Mucosa of gallbladder (tissue), 1 donor: ENCODE measurements around the gene IDH3A. TPM values are rescaled to one million over a fixed set of nuclear protein-coding genes. Genes with fewer than 3 reads are reported as not detected.

Experiments
- DNase-seq: peaks from one replicate; pipeline ENCODE4 v3.0.0-alpha.2; 2020; ENCODE audit warnings: low spot score
- total RNA-seq: library from RNA; stranded (reverse); gene quantifications from one replicate; pipeline ENCODE4 v1.2.1, GENCODE V29; 2021
- donor health status: DM: no; HTN: no; CAD: no.

Gene IDH3A
- total RNA-seq, 1 donor from 2014 or later, result 52.3 TPM

- DNase-seq, result no peak
Observed at GRCh38 chr15:78201281-78202190, 52.4 kb downstream of the IDH3A start.

DNA sequence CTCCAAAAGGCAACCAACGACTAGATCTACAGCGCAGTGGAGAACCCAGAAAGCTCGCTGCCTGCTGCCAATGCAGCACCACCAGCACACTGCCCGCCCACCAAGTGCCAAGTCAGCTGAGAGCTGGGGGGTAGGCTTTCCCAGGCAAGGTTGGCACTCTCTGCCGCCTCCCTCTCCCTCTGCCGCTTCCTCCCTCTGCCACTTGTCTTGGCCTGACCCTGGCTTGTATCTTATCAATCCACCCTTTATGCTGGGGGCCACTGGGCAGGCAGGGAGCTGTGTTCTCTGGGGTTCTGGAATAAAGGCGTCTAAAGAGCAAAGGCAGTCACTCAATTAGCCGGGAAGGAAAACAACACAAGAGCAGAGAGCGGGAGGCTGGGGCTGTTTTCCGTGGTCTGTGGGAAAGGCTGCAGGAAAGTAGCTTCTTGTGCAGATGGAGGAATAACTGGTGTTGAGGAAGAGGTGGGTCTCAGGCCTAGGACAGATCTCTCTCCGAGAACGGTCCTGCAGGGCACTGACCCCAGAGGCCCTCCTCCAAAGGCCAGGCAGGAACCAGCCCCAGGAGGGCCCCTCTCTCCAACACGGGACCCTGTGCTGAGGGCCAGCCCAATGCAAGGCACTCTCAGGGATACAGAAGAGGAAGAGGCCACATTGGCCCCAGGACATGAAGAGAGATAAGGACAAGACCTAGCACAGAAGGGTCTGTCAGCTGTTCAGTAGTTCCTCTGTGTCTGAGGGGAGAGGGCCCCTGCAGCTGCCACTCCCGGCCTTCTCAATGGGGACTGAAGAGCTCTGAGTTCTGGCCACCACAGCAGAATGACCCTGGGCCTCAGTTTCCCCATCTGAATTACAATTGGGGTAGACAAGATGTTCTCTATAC lies 54.4 kb downstream of the IDH3A start:
- DNase-seq, result peak; percentile 9

DNA sequence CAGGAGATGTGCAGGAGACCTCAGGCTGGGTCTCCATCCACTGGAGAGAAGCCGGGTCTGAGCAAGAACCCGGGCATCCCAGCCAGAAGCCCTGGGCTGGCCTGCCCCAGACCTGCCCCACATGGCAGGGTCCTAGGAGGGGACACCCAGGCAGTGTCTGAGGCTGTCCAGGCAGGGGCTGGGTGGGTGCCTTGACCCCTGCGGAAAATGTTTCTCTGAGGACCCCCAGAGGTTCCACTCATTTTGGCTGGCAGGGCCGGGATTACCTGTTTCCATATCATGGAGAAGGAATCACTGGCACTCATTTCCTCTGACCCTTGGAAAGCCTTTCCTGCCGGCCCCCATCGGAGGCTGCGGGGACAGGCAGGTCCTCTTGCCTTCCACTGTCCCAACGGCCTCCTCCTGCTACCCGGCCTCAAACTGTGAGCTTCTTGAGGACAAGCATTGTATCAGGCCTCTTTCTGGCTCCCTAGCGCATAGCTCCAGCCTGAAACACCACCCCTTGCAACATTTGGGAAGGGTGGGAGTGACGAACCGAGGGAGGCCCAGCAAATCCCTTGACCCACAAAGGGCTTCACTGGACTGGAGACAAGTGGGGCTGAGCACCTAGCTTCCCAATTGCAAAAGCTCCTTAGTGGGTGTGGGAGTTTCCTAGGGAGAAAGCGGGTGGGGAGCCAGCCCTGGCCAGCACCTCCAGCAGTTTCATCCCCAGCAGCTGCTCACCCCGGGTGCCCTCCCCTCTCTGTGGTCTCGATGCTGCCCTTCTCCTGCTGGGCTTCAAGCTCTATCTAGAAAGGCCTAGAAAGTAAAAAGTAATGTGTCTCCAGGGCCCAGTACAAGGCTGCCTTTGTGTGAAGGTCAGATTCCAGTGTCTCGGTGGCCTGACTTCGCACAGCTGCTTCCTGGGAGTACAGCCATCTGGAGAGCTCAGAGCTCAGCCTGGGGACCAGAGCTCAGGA lies 55.5 kb downstream of the IDH3A start:
- peak; percentile 10 for DNase-seq

- no peak for DNase-seq
Observed at GRCh38 chr15:78205337-78205736, 56.2 kb downstream of the IDH3A start.

GRCh38 chr15:78205856-78206255 lies 56.7 kb downstream of the IDH3A start:
- peak; percentile 8 for DNase-seq

DNA sequence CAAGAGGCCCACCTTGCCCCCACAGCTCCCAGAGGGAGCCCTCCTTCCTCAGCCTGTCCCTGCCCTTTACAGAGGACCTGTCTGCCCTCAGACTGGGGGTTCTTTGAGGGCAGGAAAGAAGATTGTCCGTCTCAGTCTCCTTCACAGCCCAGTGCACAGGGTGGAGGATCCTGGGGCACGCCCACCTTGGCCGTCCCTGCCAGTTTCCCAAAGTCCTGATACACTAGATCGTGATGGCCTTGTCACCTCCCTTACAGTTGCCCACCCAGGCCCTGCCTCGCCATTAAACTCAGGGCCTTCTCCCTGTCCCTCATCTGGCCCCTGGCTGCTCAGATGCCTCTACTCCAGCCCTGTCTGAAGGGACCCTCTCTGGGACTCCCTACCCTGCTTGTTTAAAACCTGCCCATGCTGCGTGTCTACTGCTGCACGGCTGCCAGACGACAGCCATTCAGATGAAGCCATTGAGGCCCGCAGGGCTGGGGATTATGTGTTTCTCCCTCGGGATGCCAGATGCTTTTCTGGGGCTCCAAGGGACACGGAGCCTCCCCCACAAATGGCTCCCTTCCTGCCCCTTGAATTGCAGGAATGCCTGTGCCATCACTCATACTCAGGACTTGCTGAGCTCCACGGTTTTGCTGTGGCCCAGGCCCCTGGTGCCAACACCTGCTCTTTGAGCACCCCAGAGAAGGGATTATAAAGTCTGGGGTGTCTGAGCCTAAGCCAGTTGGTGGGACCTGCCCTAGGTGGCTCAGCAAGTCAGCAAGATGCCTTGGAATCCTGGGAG lies 57.4 kb downstream of the IDH3A start:
- peak; percentile 7 for DNase-seq

GRCh38 chr15:78207110-78207458 lies 57.9 kb downstream of the IDH3A start:
- no peak for DNase-seq

DNA sequence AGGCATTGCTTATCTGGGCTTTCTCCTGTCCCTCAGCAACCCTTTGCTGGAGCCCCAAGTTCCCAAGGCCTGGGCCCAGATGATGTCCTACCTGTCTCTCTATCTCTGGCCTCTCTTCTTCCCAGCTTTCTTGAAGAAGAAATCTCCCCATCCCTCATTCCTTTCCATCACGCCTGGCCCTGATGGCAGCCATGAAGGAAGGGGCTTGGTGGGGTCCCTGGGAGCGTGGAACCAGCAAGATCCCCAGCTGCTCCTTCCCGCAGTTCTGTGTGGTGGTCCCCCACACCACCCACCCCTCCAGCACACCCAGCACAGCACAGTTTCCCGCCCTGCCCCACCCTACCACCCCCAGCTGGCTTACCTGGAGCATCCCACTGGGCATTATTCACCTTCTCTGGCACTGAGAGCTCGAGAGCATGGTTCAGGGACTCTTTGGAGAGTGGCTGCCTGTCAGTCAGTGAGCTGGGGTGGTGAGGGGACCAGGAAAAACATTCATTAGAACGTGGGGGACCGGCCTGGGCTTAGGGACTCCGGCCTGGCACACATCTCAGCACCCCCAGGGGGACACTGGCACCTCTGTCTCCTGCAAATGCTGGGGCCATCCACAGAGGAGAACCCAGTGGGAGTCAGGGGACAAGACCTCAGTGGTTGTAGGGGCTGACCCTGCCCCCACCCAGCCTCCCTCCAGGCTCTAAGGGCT lies 58.6 kb downstream of the IDH3A start:
- DNase-seq, result peak; percentile 9

DNA sequence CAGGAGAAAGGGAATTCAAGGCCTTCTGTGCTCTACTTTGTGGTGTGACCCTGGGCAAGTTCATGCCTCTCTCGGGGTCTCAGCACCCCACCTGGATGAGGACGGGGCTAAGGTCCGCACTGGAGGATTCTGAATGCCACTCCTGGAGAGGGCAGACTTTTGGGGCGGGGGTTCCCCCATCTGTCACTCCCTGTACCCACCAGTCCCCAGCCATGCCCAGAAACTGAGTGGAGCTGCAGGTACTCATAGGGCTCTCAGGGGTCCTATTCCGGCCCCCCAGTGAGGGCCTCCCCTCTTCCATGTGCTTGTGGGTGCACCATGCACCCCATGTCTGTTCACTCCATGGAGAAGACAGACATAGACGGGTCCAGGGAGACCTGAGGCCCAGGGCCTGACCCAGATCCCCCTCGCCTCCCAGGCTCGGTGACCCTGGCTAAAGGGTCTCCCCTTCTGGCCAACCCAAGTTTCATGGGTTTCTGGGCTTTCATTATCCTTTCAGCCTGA lies 59.2 kb downstream of the IDH3A start:
- DNase-seq, result peak; percentile 6

GRCh38 chr15:78208887-78209645 lies 59.9 kb downstream of the IDH3A start:
- peak; percentile 36 for DNase-seq

GRCh38 chr15:78209646-78210348 lies 60.6 kb downstream of the IDH3A start:
- DNase-seq, result peak; percentile 78

- no peak for DNase-seq
Observed at GRCh38 chr15:78210349-78210717, 61.2 kb downstream of the IDH3A start.

DNA sequence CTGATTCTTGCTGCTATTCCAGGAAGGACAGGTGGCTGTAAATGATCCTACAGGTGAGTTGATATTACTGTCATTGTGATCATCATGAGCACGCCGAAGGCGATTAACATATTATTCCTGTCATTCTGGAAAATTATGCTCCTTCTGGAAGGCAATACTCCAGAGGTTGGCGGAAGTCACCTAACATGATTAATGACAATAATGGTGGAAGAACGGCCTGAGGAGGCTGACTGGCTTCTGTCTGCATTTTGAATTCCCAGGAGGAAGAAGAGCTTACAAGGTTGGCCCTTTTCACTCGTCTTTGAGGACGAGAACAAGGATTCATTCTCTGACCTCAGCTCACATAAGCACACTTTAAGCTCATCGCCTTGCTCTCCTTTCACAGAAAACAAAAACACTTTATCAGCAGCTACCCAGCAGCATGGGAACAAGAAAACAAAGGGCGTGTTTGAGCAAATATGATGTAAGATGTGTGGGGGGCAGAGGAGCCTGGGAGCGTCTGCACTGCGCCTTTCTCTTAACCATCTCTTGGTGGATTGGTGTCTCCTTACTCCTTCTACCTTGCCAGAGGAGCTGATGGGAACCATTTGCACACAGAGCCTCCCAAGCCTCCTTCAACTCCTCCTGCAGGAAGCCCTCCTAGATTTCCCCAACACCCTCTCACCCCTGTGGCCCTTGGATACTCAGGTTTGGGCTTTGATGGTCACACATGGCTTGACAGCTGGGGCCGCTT lies 62.2 kb downstream of the IDH3A start:
- DNase-seq, result no peak

- no peak for DNase-seq
Observed at GRCh38 chr15:78212008-78212407, 62.8 kb downstream of the IDH3A start.

DNA sequence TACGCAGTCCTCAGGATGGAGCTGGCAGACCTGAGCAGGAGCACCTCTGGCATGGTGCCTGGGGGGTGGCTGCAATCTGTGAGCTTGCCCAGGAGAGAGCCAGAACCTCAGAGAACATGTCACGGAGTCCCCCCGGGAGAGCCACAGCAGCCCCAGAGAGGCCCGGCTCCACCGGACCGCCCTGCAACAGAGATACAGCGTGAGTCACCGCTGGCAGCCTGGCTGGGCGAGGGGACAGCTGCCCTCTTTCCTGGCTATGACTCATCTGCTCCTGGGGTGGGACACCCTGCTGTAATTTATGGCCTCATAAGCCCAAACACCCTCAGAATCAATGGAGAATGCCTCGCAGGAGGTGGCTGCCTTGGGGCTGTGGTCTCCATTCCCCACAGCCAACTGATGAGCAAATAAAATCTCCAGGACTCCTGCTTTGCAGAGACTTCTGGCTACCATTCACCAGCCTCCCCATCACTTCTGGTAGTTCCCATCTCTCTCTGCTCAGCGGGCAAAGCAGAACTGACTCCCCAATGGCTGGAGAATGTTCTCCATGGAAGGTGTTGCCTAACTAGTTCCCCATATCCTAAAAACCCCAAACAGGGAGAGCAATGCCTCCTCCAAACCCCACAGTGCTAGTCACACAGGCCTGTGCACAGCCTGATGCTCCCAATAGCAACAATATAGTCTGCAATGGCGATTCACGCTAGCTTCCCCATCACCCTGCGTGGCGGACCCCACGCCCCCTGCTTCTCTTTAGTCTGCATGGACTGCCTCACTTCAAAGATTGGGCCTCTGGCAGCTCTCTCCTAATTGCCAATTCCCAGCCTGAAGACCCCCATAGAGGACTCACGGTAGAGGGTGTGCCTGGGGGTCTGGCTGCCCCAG lies 63.6 kb downstream of the IDH3A start:
- peak; percentile 68 for DNase-seq

DNA sequence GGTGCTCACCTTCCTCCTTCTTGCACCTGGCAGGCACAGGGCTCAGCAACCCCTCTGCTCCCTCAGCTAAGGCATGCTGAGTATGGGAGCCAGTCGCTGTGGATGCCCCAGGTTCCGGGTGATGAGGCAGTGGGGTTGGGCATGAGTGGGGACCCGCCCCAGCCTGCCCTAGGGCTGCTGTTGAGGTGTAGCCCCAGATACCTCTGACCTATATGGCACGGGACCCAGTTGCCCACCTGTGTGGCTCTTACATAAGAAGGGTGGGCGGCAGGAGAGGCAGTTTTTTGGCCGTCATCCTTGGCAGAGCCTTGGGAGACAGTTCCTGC lies 64.2 kb downstream of the IDH3A start:
- DNase-seq, result no peak

GRCh38 chr15:78213956-78214355 lies 64.8 kb downstream of the IDH3A start:
- DNase-seq, result no peak
